Thoracic aorta (tissue), 2 donors: ENCODE measurements around the gene MUC5AC. TPM values are rescaled to one million over a fixed set of nuclear protein-coding genes. Genes with fewer than 3 reads are reported as not detected.

Source experiments
- ATAC-seq: fragments of 150-250 bp; one replicate; pipeline ENCODE4 v1.8.0; 2017; ENCODE audit warnings: low read depth; ENCODE audit not compliant: insufficient number of reproducible peaks, low FRiP score
- DNase-seq: peaks from one replicate; pipeline ENCODE4 v3.0.0-alpha.2; 2020; ENCODE audit warnings: low spot score
- H3K27ac ChIP-seq, 2 donors: fragments of 200-600 bp; sonication (generic); 1 replicate in 1 of 2; 2 replicates in 1 of 2; pipeline ENCODE4 v1.5.1; 2016; ENCODE audit warnings: mild to moderate bottlenecking in 2 of 2, moderate library complexity in 2 of 2
- H3K27me3 ChIP-seq: fragments of 200-600 bp; sonication (generic); replicated peaks from 2 replicates; pipeline ENCODE4 v1.6.0; 2016; ENCODE audit warnings: mild to moderate bottlenecking; ENCODE audit not compliant: insufficient read depth
- H3K36me3 ChIP-seq: fragments of 200-600 bp; sonication (generic); one replicate; pipeline ENCODE4 v1.5.1; 2016
- H3K4me1 ChIP-seq, 2 donors: fragments of 200-600 bp; sonication (generic); 1 replicate in 1 of 2; 2 replicates in 1 of 2; pipeline versions ENCODE4 v1.5.1 to v1.6.0; 2016; ENCODE audit warnings: low read depth in 2 of 2, mild to moderate bottlenecking in 1 of 2; ENCODE audit not compliant: control insufficient read depth in 1 of 2
- H3K4me3 ChIP-seq: fragments of 200-600 bp; sonication (generic); 2 replicates; pipeline ENCODE4 v1.5.1; 2016; ENCODE audit warnings: mild to moderate bottlenecking
- H3K9me3 ChIP-seq: fragments of 200-600 bp; sonication (generic); 2 replicates; pipeline ENCODE4 v1.5.1; 2016
- CTCF ChIP-seq: fragments of 200-600 bp; sonication (generic); IDR thresholded peaks from one replicate; pipeline ENCODE4 v1.5.1; 2019; ENCODE audit warnings: antibody characterized with exemption
- total RNA-seq, 2 donors: library from RNA; depleted of rRNA; stranded (reverse); fragments of >200 nt; gene quantifications; one replicate each; pipeline versions ENCODE4 v1.1.0 to v1.2.3, GENCODE V29; 2016

The MUC5AC gene
- total RNA-seq, 2 donors from 2014 or later: 45.9 TPM; not detected in 1

- H3K9me3 ChIP-seq: no peaks in the 10 kb centered on the region
- TF ChIP-seq CTCF: no peak
- DNase-seq (no peak), ATAC-seq (no peak)
- no peaks in the 10 kb centered on the region for H3K4me1 ChIP-seq
- no peaks in the 10 kb centered on the region for H3K36me3 ChIP-seq
- H3K4me3 ChIP-seq: no peak overlapping the region
- H3K27me3 ChIP-seq: no peaks in the 10 kb centered on the region
- no peak overlapping the region for H3K27ac ChIP-seq
These were observed 35.8 kb downstream of the MUC5AC start for GRCh38 chr11:1193326-1194230.

- Histone ChIP-seq H3K27me3 (no peaks in the 10 kb centered on the region), H3K9me3 (no peaks in the 10 kb centered on the region), H3K27ac (no peak overlapping the region), H3K4me1 (no peaks in the 10 kb centered on the region), H3K36me3 (no peaks in the 10 kb centered on the region), H3K4me3 (no peak overlapping the region)
- no peak for DNase-seq
- ATAC-seq: no peak
- no peak for TF ChIP-seq CTCF
These were observed 36.7 kb downstream of the MUC5AC start for GRCh38 chr11:1194231-1194976.

GRCh38 chr11:1194977-1195681 is 37.4 kb downstream of the MUC5AC start:
- H3K4me1 ChIP-seq: no peaks in the 10 kb centered on the region
- no peaks in the 10 kb centered on the region for H3K9me3 ChIP-seq
- no peak for TF ChIP-seq CTCF
- no peaks in the 10 kb centered on the region for H3K36me3 ChIP-seq
- H3K27ac ChIP-seq: no peak overlapping the region
- no peak for ATAC-seq
- H3K27me3 ChIP-seq: no peaks in the 10 kb centered on the region
- no peak overlapping the region for H3K4me3 ChIP-seq
- DNase-seq: no peak

- ATAC-seq (no peak), DNase-seq (no peak)
- Histone ChIP-seq H3K36me3 (no peaks in the 10 kb centered on the region), H3K27ac (no peak overlapping the region), H3K4me3 (no peak overlapping the region), H3K4me1 (no peaks in the 10 kb centered on the region), H3K9me3 (no peaks in the 10 kb centered on the region), H3K27me3 (no peaks in the 10 kb centered on the region)
- TF ChIP-seq CTCF: no peak
These were observed 38.1 kb downstream of the MUC5AC start for GRCh38 chr11:1195682-1196515.
